K562 (cell line): ENCODE data around the gene SLC16A5. TPM values are rescaled to one million over a fixed set of nuclear protein-coding genes. Genes with fewer than 3 reads are reported as not detected.
A peak's percentile ranks its signal among the peaks of the same experiment; 100 is the strongest.

ENCODE experiments used
- BRF2 ChIP-seq: IDR thresholded peaks from 3 replicates; pipeline ENCODE4 v1.6.1; 2011; ENCODE audit warnings: borderline replicate concordance, mild to moderate bottlenecking; ENCODE audit not compliant: insufficient read length, insufficient read depth
- CREBBP ChIP-seq: IDR thresholded peaks from one replicate; pipeline ENCODE4 v1.6.1; 2012; ENCODE audit warnings: low read depth, mild to moderate bottlenecking, control low read depth, inconsistent platforms, low read length
- GTF2B ChIP-seq: IDR thresholded peaks from 2 replicates; pipeline ENCODE4 v1.6.1; 2011; ENCODE audit not compliant: insufficient read length; ENCODE audit errors: extremely low read depth
- HIVEP1 ChIP-seq: fragments of 250-450 bp; sonication (Bioruptor Pico); IDR thresholded peaks from 2 replicates; pipeline ENCODE4 v1.4.0; 2020; ENCODE audit warnings: mild to moderate bottlenecking
- IFI16 ChIP-seq: fragments of 250-450 bp; sonication (Bioruptor Pico); IDR thresholded peaks from 2 replicates; pipeline ENCODE4 v2.1.2; 2022; ENCODE audit warnings: mild to moderate bottlenecking, inconsistent platforms
- PTRF ChIP-seq: fragments of 450-650 bp; IDR thresholded peaks from 2 replicates; pipeline ENCODE4 v1.6.1; 2016; ENCODE audit warnings: mild to moderate bottlenecking, missing genetic modification characterization, missing compliant biosample characterization
- RNF219 ChIP-seq: fragments of 250-450 bp; sonication (Bioruptor Pico); IDR thresholded peaks from 2 replicates; pipeline ENCODE4 v1.5.0; 2022; ENCODE audit warnings: mild to moderate bottlenecking
- SRF ChIP-seq, 2 experiments: fragments of 250-450, 450-650 bp in 1 of 2; sonication (Bioruptor Pico) in 1 of 2; sonication (generic) in 1 of 2; formaldehyde crosslinking; IDR thresholded peaks; 2 replicates each; pipeline versions ENCODE4 v1.5.0 to v1.5.1; 2020 to 2022; ENCODE audit warnings: mild to moderate bottlenecking in 1 of 2, missing genetic modification reagents in 1 of 2
- TAF1 ChIP-seq: IDR thresholded peaks from 2 replicates; pipeline ENCODE4 v1.6.1; 2011; ENCODE audit warnings: mild to moderate bottlenecking, low read length, moderate library complexity; ENCODE audit not compliant: insufficient read depth, control insufficient read depth, severe bottlenecking; ENCODE audit errors: extremely low read depth
- XRCC4 ChIP-seq: IDR thresholded peaks from one replicate; pipeline ENCODE4 v1.6.1; 2011; ENCODE audit not compliant: insufficient read depth, insufficient read length; ENCODE audit errors: extremely low read depth
- ZBTB33 ChIP-seq: sonication (generic); formaldehyde crosslinking; IDR thresholded peaks from 2 replicates; pipeline ENCODE4 v1.8.1; 2023; ENCODE audit warnings: mild to moderate bottlenecking, missing genetic modification reagents
- ZHX1 ChIP-seq: fragments of 150-350 bp; conservative IDR thresholded peaks from 2 replicates; pipeline ENCODE4 v1.6.1; 2014; ENCODE audit warnings: low read length
- ZNF449 ChIP-seq: fragments of 250-450 bp; sonication (Bioruptor Pico); IDR thresholded peaks from 2 replicates; pipeline ENCODE4 v1.8.0; 2022; ENCODE audit warnings: moderate library complexity, mild to moderate bottlenecking, inconsistent platforms
- polyA plus RNA-seq, 8 experiments: library from polyadenylated mRNA; depleted of rRNA in 4 of 8; stranded (reverse) in 5 of 8; unstranded in 3 of 8; fragments of >200 nt; fragmentation: Nextera tagmentation in 2 of 8; fragmentation: Illumina TruSeq in 1 of 8; extraction: Ambion mirVana in 2 of 8; extraction: Trizol in 1 of 8; gene quantifications; 2 replicates each; pipeline versions ENCODE4 v1.2.1 to v1.2.3, GENCODE V29; 2011 to 2014; ENCODE audit warnings: inconsistent platforms in 1 of 8, missing spikeins in 1 of 8
- total RNA-seq, 7 experiments: library from RNA; depleted of rRNA in 6 of 7; stranded (reverse); fragments of >200 nt in 6 of 7; fragmentation: Illumina TruSeq in 2 of 7; extraction: Trizol in 2 of 7; gene quantifications; 2 replicates each; pipeline versions ENCODE4 v1.2.1 to v1.2.3, GENCODE V29; 2011 to 2021; ENCODE audit warnings: low replicate concordance in 1 of 7

SLC16A5 gene
- total and polyA plus RNA-seq, 9 of the 15 experiments (the other 6 are each of a cell fraction or from before 2014, with no cell fraction given): 0.06 to 2.6 (median 0.91) TPM

- TF ChIP-seq ZNF449 (CRISPR knock-in tag) (no peak), RNF219 (CRISPR knock-in tag) (no peak), TAF1 (peak; percentile 86), ZHX1 (no peak), HIVEP1 (CRISPR knock-in tag) (no peak), SRF (CRISPR knock-in tag; IDR thresholded peaks at IDR 0.05) (no peak), ZBTB33 (peak; percentile 55), XRCC4 (no peak), CREBBP (no peak), PTRF (no peak), IFI16 (CRISPR knock-in tag) (no peak), GTF2B (no peak), BRF2 (no peak)
These were observed 41.1 kb upstream of the SLC16A5 start, which contains the start of the genes ATP5PD and KCTD2 (continued) for GRCh38 chr17:75046407-75047289.
